Neuronal stem cell (in vitro differentiated cells): ENCODE results near the gene BAIAP2.

Experiments used
- DNase-seq: peaks from one replicate; pipeline ENCODE4 v3.0.0-alpha.2; 2013; ENCODE audit warnings: low spot score
- H2AFZ ChIP-seq: one replicate; pipeline ENCODE4 v1.6.1; 2013; ENCODE audit warnings: mild to moderate bottlenecking, low read length, inconsistent platforms
- H2AK5ac ChIP-seq: 2 replicates; pipeline ENCODE4 v1.6.1; 2013; ENCODE audit warnings: low read depth, mild to moderate bottlenecking, inconsistent platforms, low read length, moderate library complexity, mixed read lengths
- H2BK120ac ChIP-seq: 2 replicates; pipeline ENCODE4 v1.6.1; 2013; ENCODE audit warnings: low read depth, mild to moderate bottlenecking, inconsistent platforms, low read length, moderate library complexity, mixed read lengths
- H2BK12ac ChIP-seq: one replicate; pipeline ENCODE4 v1.6.1; 2013; ENCODE audit warnings: low read length, inconsistent platforms
- H2BK15ac ChIP-seq: 2 replicates; pipeline ENCODE4 v1.6.1; 2013; ENCODE audit warnings: mild to moderate bottlenecking, low read length, inconsistent platforms, mixed read lengths
- H2BK5ac ChIP-seq: one replicate; pipeline ENCODE4 v1.6.1; 2013; ENCODE audit warnings: inconsistent platforms, mild to moderate bottlenecking, low read length, moderate library complexity
- H3K14ac ChIP-seq: one replicate; pipeline ENCODE4 v1.6.1; 2013; ENCODE audit warnings: low read length, inconsistent platforms
- H3K18ac ChIP-seq: 2 replicates; pipeline ENCODE4 v1.6.1; 2013; ENCODE audit warnings: low read length, inconsistent platforms
- H3K23ac ChIP-seq: 2 replicates; pipeline ENCODE4 v1.6.1; 2013; ENCODE audit warnings: low read depth, mild to moderate bottlenecking, mixed read lengths, low read length, inconsistent platforms; ENCODE audit not compliant: poor library complexity
- H3K27ac ChIP-seq: replicated peaks from 3 replicates; pipeline ENCODE4 v1.5.1; 2013; ENCODE audit warnings: low read length, inconsistent platforms
- H3K27me3 ChIP-seq, 3 experiments: 2 replicates each; pipeline ENCODE4 v1.6.1; 2013; ENCODE audit warnings: low read length in 3 of 3, mild to moderate bottlenecking in 2 of 3, inconsistent platforms in 1 of 3, low read depth in 1 of 3, mixed read lengths in 1 of 3, moderate library complexity in 1 of 3; ENCODE audit not compliant: control insufficient read depth in 3 of 3, insufficient read depth in 3 of 3
- H3K36me3 ChIP-seq, 2 donors: replicated peaks in 1 of 2; 2 replicates each; pipeline ENCODE4 v1.6.1; 2013; ENCODE audit warnings: low read length in 2 of 2; ENCODE audit not compliant: control insufficient read depth in 2 of 2, insufficient read depth in 2 of 2
- H3K4ac ChIP-seq: 2 replicates; pipeline ENCODE4 v1.6.1; 2013; ENCODE audit warnings: inconsistent platforms, mild to moderate bottlenecking, low read length, moderate library complexity
- H3K4me1 ChIP-seq, 2 donors: 1 replicate in 1 of 2; 2 replicates in 1 of 2; pipeline ENCODE4 v1.6.1; 2013; ENCODE audit warnings: low read length in 2 of 2, low read depth in 1 of 2; ENCODE audit not compliant: control insufficient read depth in 2 of 2, insufficient read depth in 1 of 2
- H3K4me2 ChIP-seq: one replicate; pipeline ENCODE4 v1.6.1; 2013; ENCODE audit warnings: mild to moderate bottlenecking, low read length, inconsistent platforms; ENCODE audit not compliant: insufficient read depth, poor library complexity, severe bottlenecking
- H3K4me3 ChIP-seq, 2 donors: 2 replicates each; pipeline ENCODE4 v1.5.1; 2013; ENCODE audit warnings: low read length in 2 of 2, mild to moderate bottlenecking in 2 of 2, inconsistent platforms in 1 of 2, moderate library complexity in 1 of 2
- H3K79me1 ChIP-seq: one replicate; pipeline ENCODE4 v1.6.1; 2013; ENCODE audit warnings: low read depth, mild to moderate bottlenecking, inconsistent platforms, low read length, moderate library complexity
- H3K9ac ChIP-seq: one replicate; pipeline ENCODE4 v1.6.1; 2013; ENCODE audit warnings: mild to moderate bottlenecking, low read depth, low read length, inconsistent platforms; ENCODE audit not compliant: poor library complexity
- H3K9me3 ChIP-seq, 2 donors: replicated peaks in 1 of 2; 2 replicates each; pipeline versions ENCODE3 to v1.6.1; 2013; ENCODE audit warnings: low read length in 2 of 2, mild to moderate bottlenecking in 2 of 2, inconsistent platforms in 1 of 2, low read depth in 1 of 2, mixed read lengths in 1 of 2, moderate library complexity in 1 of 2; ENCODE audit not compliant: control insufficient read depth in 2 of 2, insufficient read depth in 1 of 2
- H4K8ac ChIP-seq: one replicate; pipeline ENCODE4 v1.6.1; 2013; ENCODE audit warnings: low read depth, mild to moderate bottlenecking, inconsistent platforms, low read length, moderate library complexity
- H4K91ac ChIP-seq: one replicate; pipeline ENCODE4 v1.6.1; 2013; ENCODE audit warnings: low read length, low read depth, mild to moderate bottlenecking, inconsistent platforms; ENCODE audit not compliant: poor library complexity
- WGBS, 2 donors: extraction: QIAGEN DNeasy Blood & Tissue Kit; methylation state at CpG; one replicate each; pipeline ENCODE4 v1.1.7; 2013; ENCODE audit warnings: missing lambda C conversion rate in 2 of 2, mixed read lengths in 1 of 2; ENCODE audit not compliant: insufficient read length in 2 of 2, insufficient replicate concordance in 1 of 2; ENCODE audit errors: extremely low coverage in 2 of 2; 5-methylcytosine and 5-hydroxymethylcytosine counted together

The BAIAP2 gene

GRCh38 chr17:81069135-81069645, 34.2 kb downstream of the BAIAP2 start:
- no peak overlapping the region for H2BK120ac ChIP-seq
- H2BK12ac ChIP-seq: no peak overlapping the region
- H3K9ac ChIP-seq: no peak overlapping the region
- H2BK5ac ChIP-seq: no peak overlapping the region
- no CpG with 5 or more reads among the region's 23 CpGs for WGBS, 2 donors
- H2AK5ac ChIP-seq: no peak overlapping the region
- H3K9me3 ChIP-seq: peaks cover 0 to 1% of the 10 kb centered on the region in 2 donors
- no peak for DNase-seq
- no peak overlapping the region for H2BK15ac ChIP-seq
- H3K23ac ChIP-seq: no peak overlapping the region
- peaks cover 5% of the 10 kb centered on the region for H3K79me1 ChIP-seq
- peaks cover 4 to 29% of the 10 kb centered on the region in 2 donors for H3K36me3 ChIP-seq
- no peak overlapping the region for H2AFZ ChIP-seq
- H3K27me3 ChIP-seq: no peaks in the 10 kb centered on the region
- H4K8ac ChIP-seq: no peak overlapping the region
- H3K14ac ChIP-seq: no peak overlapping the region
- no peak overlapping the region for H3K4me3 ChIP-seq
- no peak overlapping the region for H3K27ac ChIP-seq
- no peak overlapping the region for H3K4ac ChIP-seq
- peaks cover 21 to 28% of the 10 kb centered on the region in 2 donors for H3K4me1 ChIP-seq
- H4K91ac ChIP-seq: no peak overlapping the region
- H3K18ac ChIP-seq: no peak overlapping the region
- H3K4me2 ChIP-seq: no peak overlapping the region

- no peak overlapping the region for H3K4me3 ChIP-seq
Observed at GRCh38 chr17:81070541-81071246, 35.7 kb downstream of the BAIAP2 start.

GRCh38 chr17:81071761-81072741, 37.1 kb downstream of the BAIAP2 start:
- Histone ChIP-seq H2AK5ac (no peak overlapping the region), H3K27ac (no peak overlapping the region), H3K4ac (no peak overlapping the region), H4K8ac (no peak overlapping the region), H2BK12ac (peak overlapping the region; percentile 89), H3K4me3 (no peak overlapping the region), H3K4me2 (no peak overlapping the region), H3K4me1 (peaks cover 14 to 19% of the 10 kb centered on the region in 2 donors), H2AFZ (no peak overlapping the region), H3K9ac (peak overlapping the region; percentile 13), H4K91ac (no peak overlapping the region), H2BK120ac (no peak overlapping the region), H3K36me3 (peaks cover 12 to 35% of the 10 kb centered on the region in 2 donors), H3K79me1 (peaks cover 5% of the 10 kb centered on the region), H3K18ac (peak overlapping the region; percentile 53), H2BK15ac (no peak overlapping the region), H3K23ac (peak overlapping the region; percentile 67), H3K14ac (no peak overlapping the region), H3K9me3 (peaks cover 0 to 2% of the 10 kb centered on the region in 2 donors), H2BK5ac (no peak overlapping the region), H3K27me3 (no peaks in the 10 kb centered on the region)
- no CpG with 5 or more reads among the region's 39 CpGs for WGBS, 2 donors
- no peak for DNase-seq

More at GRCh38 chr17:81070541-81071246, 35.7 kb downstream of the BAIAP2 start:
- WGBS, 2 donors: no CpG with 5 or more reads among the region's 25 CpGs
- no peak overlapping the region for H3K23ac ChIP-seq
- peaks cover 7 to 26% of the 10 kb centered on the region in 2 donors for H3K36me3 ChIP-seq
- no peak overlapping the region for H4K8ac ChIP-seq
- peak overlapping the region; percentile 78 for H3K9ac ChIP-seq
- H3K27ac ChIP-seq: no peak overlapping the region
- H3K27me3 ChIP-seq: no peaks in the 10 kb centered on the region
- H3K4me2 ChIP-seq: no peak overlapping the region
- H4K91ac ChIP-seq: no peak overlapping the region
- H3K4ac ChIP-seq: no peak overlapping the region
- H3K79me1 ChIP-seq: peaks cover 5% of the 10 kb centered on the region
- H3K14ac ChIP-seq: no peak overlapping the region
- H3K4me1 ChIP-seq: peaks cover 14 to 25% of the 10 kb centered on the region in 2 donors
- H2AFZ ChIP-seq: no peak overlapping the region
- H3K9me3 ChIP-seq: peaks cover 0 to 2% of the 10 kb centered on the region in 2 donors
- H2AK5ac ChIP-seq: no peak overlapping the region
- H2BK15ac ChIP-seq: no peak overlapping the region
- peak overlapping the region; percentile 41 for H3K18ac ChIP-seq
- no peak overlapping the region for H2BK12ac ChIP-seq
- H2BK5ac ChIP-seq: peak overlapping the region; percentile 31
- no peak overlapping the region for H2BK120ac ChIP-seq
- DNase-seq: no peak
